H9 (cell line): ENCODE data around the gene MAPK1IP1L. TPM values are rescaled to one million over a fixed set of nuclear protein-coding genes. Genes with fewer than 3 reads are reported as not detected.

ENCODE experiments used
- DNase-seq: peaks from one replicate; pipeline ENCODE4 v3.0.0-alpha.2; 2017
- H2AFZ ChIP-seq: one replicate; pipeline ENCODE4 v1.6.1; 2013; ENCODE audit warnings: mild to moderate bottlenecking, low read length, control low read depth, moderate library complexity
- H2AK5ac ChIP-seq: 2 replicates; pipeline ENCODE4 v1.6.1; 2013; ENCODE audit warnings: low read length, control low read depth, mixed read lengths; ENCODE audit not compliant: insufficient read length
- H2BK120ac ChIP-seq: one replicate; pipeline ENCODE4 v1.6.1; 2013; ENCODE audit warnings: low read depth, mild to moderate bottlenecking, low read length, control low read depth, inconsistent platforms; ENCODE audit not compliant: poor library complexity, severe bottlenecking
- H2BK12ac ChIP-seq: 2 replicates; pipeline ENCODE4 v1.6.1; 2013; ENCODE audit warnings: low read length, control low read depth, mixed read lengths, low read depth; ENCODE audit not compliant: insufficient read length
- H2BK15ac ChIP-seq: 2 replicates; pipeline ENCODE4 v1.6.1; 2013; ENCODE audit warnings: low read depth, low read length, control low read depth
- H2BK20ac ChIP-seq: one replicate; pipeline ENCODE4 v1.6.1; 2013; ENCODE audit warnings: low read depth, mild to moderate bottlenecking, low read length, control low read depth, inconsistent platforms; ENCODE audit not compliant: poor library complexity, severe bottlenecking
- H2BK5ac ChIP-seq: 2 replicates; pipeline ENCODE4 v1.6.1; 2013; ENCODE audit warnings: low read length, control low read depth, mixed read lengths; ENCODE audit not compliant: insufficient read length
- H3K14ac ChIP-seq: 2 replicates; pipeline ENCODE4 v1.6.1; 2013; ENCODE audit warnings: low read length, control low read depth; ENCODE audit not compliant: insufficient read depth
- H3K18ac ChIP-seq: 2 replicates; pipeline ENCODE4 v1.6.1; 2013; ENCODE audit warnings: low read depth, mild to moderate bottlenecking, mixed read lengths, low read length, control low read depth; ENCODE audit not compliant: insufficient read length
- H3K23ac ChIP-seq: 2 replicates; pipeline ENCODE4 v1.6.1; 2013; ENCODE audit warnings: low read length, control low read depth, mixed read lengths, low read depth; ENCODE audit not compliant: insufficient read length
- H3K23me2 ChIP-seq: 2 replicates; pipeline ENCODE4 v1.6.1; 2013; ENCODE audit warnings: low read depth, mild to moderate bottlenecking, mixed read lengths, low read length, control low read depth; ENCODE audit not compliant: insufficient read length, poor library complexity, severe bottlenecking
- H3K27ac ChIP-seq: 2 replicates; pipeline ENCODE4 v1.5.1; 2013; ENCODE audit warnings: low read length, control low read depth, mixed read lengths, low read depth; ENCODE audit not compliant: insufficient read length
- H3K27me3 ChIP-seq: 2 replicates; pipeline ENCODE4 v1.6.1; 2013; ENCODE audit warnings: low read length, control low read depth, inconsistent platforms; ENCODE audit not compliant: insufficient read depth
- H3K4ac ChIP-seq: 2 replicates; pipeline ENCODE4 v1.6.1; 2013; ENCODE audit warnings: low read depth, mild to moderate bottlenecking, control low read depth, inconsistent platforms, low read length, moderate library complexity
- H3K4me1 ChIP-seq: 2 replicates; pipeline ENCODE4 v1.6.1; 2013; ENCODE audit warnings: low read length, control low read depth, inconsistent platforms; ENCODE audit not compliant: insufficient read depth
- H3K4me2 ChIP-seq: 2 replicates; pipeline ENCODE4 v1.6.1; 2013; ENCODE audit warnings: low read length, control low read depth, mixed read lengths; ENCODE audit not compliant: insufficient read length, insufficient read depth
- H3K56ac ChIP-seq: 2 replicates; pipeline ENCODE4 v1.6.1; 2013; ENCODE audit warnings: low read depth, mild to moderate bottlenecking, mixed read lengths, low read length, control low read depth; ENCODE audit not compliant: insufficient read length
- H3K79me1 ChIP-seq: 2 replicates; pipeline ENCODE4 v1.6.1; 2013; ENCODE audit warnings: low read depth, mild to moderate bottlenecking, moderate library complexity, low read length, control low read depth, inconsistent platforms; ENCODE audit not compliant: insufficient read depth, poor library complexity, severe bottlenecking
- H3K79me2 ChIP-seq: 2 replicates; pipeline ENCODE4 v1.6.1; 2013; ENCODE audit warnings: low read length, control low read depth, inconsistent platforms; ENCODE audit not compliant: insufficient read depth
- H3K9ac ChIP-seq: 2 replicates; pipeline ENCODE4 v1.6.1; 2013; ENCODE audit warnings: low read length, control low read depth, mixed read lengths; ENCODE audit not compliant: insufficient read length; ENCODE audit errors: extremely low read depth
- H3K9me3 ChIP-seq: one replicate; pipeline ENCODE4 v1.6.1; 2013; ENCODE audit warnings: low read depth, low read length, inconsistent platforms; ENCODE audit not compliant: control insufficient read depth
- H3T11ph ChIP-seq: one replicate; pipeline ENCODE4 v1.6.1; 2013; ENCODE audit warnings: mild to moderate bottlenecking, low read length, control low read depth, inconsistent platforms
- H4K20me1 ChIP-seq: one replicate; pipeline ENCODE4 v1.6.1; 2013; ENCODE audit not compliant: control insufficient read depth, insufficient read length, insufficient read depth
- H4K5ac ChIP-seq: 2 replicates; pipeline ENCODE4 v1.6.1; 2013; ENCODE audit warnings: low read depth, mild to moderate bottlenecking, mixed read lengths, low read length, control low read depth; ENCODE audit not compliant: insufficient read length
- H4K8ac ChIP-seq: replicated peaks from 2 replicates; pipeline ENCODE4 v1.6.1; 2013; ENCODE audit warnings: low read length, control low read depth, mixed read lengths, low read depth; ENCODE audit not compliant: insufficient read length
- H4K91ac ChIP-seq: 2 replicates; pipeline ENCODE4 v1.6.1; 2013; ENCODE audit warnings: low read depth, mild to moderate bottlenecking, moderate library complexity, mixed read lengths, low read length, control low read depth; ENCODE audit not compliant: insufficient read length
- H3K27ac Mint-ChIP-seq, 3 experiments: 2 replicates in 2 of 3; 3 replicates in 1 of 3; pipeline ENCODE4 v1.8.0; 2020 to 2021; ENCODE audit warnings: mixed read lengths in 3 of 3, mild to moderate bottlenecking in 1 of 3, moderate library complexity in 1 of 3
- H3K27me3 Mint-ChIP-seq: 2 replicates; pipeline ENCODE4 v1.8.0; 2021; ENCODE audit warnings: low read depth, mild to moderate bottlenecking, moderate library complexity, mixed read lengths
- H3K36me3 Mint-ChIP-seq, 3 experiments: 2 replicates in 2 of 3; 3 replicates in 1 of 3; pipeline ENCODE4 v1.8.0; 2020 to 2021; ENCODE audit warnings: low read depth in 3 of 3, mixed read lengths in 3 of 3; ENCODE audit not compliant: insufficient read depth in 1 of 3
- H3K4me1 Mint-ChIP-seq, 2 experiments: 2 replicates each; pipeline ENCODE4 v1.8.0; 2020; ENCODE audit warnings: mixed read lengths in 2 of 2
- H3K4me3 Mint-ChIP-seq, 2 experiments: 2 replicates in 1 of 2; 3 replicates in 1 of 2; pipeline ENCODE4 v1.8.0; 2020 to 2021; ENCODE audit warnings: mild to moderate bottlenecking in 2 of 2, mixed read lengths in 2 of 2, moderate library complexity in 1 of 2
- H3K9me3 Mint-ChIP-seq, 2 experiments: 2 replicates in 1 of 2; 3 replicates in 1 of 2; pipeline ENCODE4 v1.8.0; 2020; ENCODE audit warnings: mild to moderate bottlenecking in 2 of 2, mixed read lengths in 2 of 2, moderate library complexity in 1 of 2
- WGBS: extraction: QIAGEN DNeasy Blood & Tissue Kit; methylation state at CpG from one replicate; pipeline ENCODE4 v1.1.7; 2013; ENCODE audit warnings: missing lambda C conversion rate, low lambda C conversion rate, mixed read lengths; ENCODE audit not compliant: insufficient read length; ENCODE audit errors: extremely low coverage; 5-methylcytosine and 5-hydroxymethylcytosine counted together
- total RNA-seq: library from RNA; stranded (reverse); gene quantifications from 2 replicates; pipeline ENCODE4 v1.2.1, GENCODE V29; 2021
- TF ChIP-seq, protein P1 (sequence below): fragments of 200-600 bp; sonication (generic); conservative IDR thresholded peaks from 3 replicates; pipeline ENCODE4 v1.8.0; 2021; ENCODE audit warnings: antibody characterized with exemption, mild to moderate bottlenecking

The MAPK1IP1L gene
- total RNA-seq, 1 experiment from 2014 or later = 133 TPM

DNA sequence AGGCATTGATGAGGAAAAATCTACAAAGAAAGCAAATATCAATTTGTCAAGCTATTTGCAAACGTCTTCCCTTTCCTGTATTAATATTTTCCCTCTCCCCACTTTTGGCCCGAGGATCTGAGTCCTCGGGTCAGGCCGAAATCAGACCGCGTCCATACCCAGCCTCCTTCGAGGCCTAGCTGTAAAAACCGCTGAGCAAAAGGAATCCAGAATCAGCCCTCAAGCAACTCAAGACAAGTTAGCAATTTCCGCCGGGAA, 353 bp upstream of the MAPK1IP1L start:
- Mint-ChIP-seq H3K27ac (peak overlapping the region; percentile 95 to 99 (median 99)), H3K36me3 (peaks cover 11 to 25% (median 19%) of the 10 kb centered on the region in 3 experiments; a peak in 6 of 7 replicates), H3K4me3 (peak overlapping the region; percentile 86 to 95), H3K9me3 (no peaks in the 10 kb centered on the region; a peak in 1 of 5 replicates), H3K4me1 (peaks cover 29 to 30% of the 10 kb centered on the region in 2 experiments), H3K27me3 (no peaks in the 10 kb centered on the region)
- no peak for DNase-seq
- H3K27ac ChIP-seq = peak overlapping the region; percentile 79
- no CpG with 5 or more reads among the region's 10 CpGs for WGBS
- no peak overlapping the region for H2BK5ac ChIP-seq
- H3K56ac ChIP-seq = no peak overlapping the region
- no peak overlapping the region for H2AK5ac ChIP-seq
- H3K9ac ChIP-seq = peak overlapping the region; percentile 88
- no peak overlapping the region for H3T11ph ChIP-seq
- no peak overlapping the region for H4K5ac ChIP-seq
- H3K23me2 ChIP-seq = peaks cover 10% of the 10 kb centered on the region
- no peaks in the 10 kb centered on the region for H4K20me1 ChIP-seq
- 0 out of 2 replicates have a peak overlapping the region, but pooled peaks have one; percentile 5 for H3K4ac ChIP-seq
- H3K4me1 ChIP-seq = no peaks in the 10 kb centered on the region; the same call in 1 of the 2 replicates
- no peaks in the 10 kb centered on the region for H3K27me3 ChIP-seq
- H2BK20ac ChIP-seq = no peak overlapping the region
- no peak overlapping the region for H2BK15ac ChIP-seq
- H2BK12ac ChIP-seq = no peak overlapping the region
- no peaks in the 10 kb centered on the region for H3K9me3 ChIP-seq
- peaks cover 27% of the 10 kb centered on the region; the same call in 1 of the 2 replicates for H3K79me2 ChIP-seq
- peak overlapping the region; percentile 98 for H2AFZ ChIP-seq
- H2BK120ac ChIP-seq = no peak overlapping the region
- peak overlapping the region; percentile 69 for H3K4me2 ChIP-seq
- no peak overlapping the region for H4K8ac ChIP-seq
- peaks cover 7% of the 10 kb centered on the region for H3K79me1 ChIP-seq
- no peak overlapping the region for H3K23ac ChIP-seq
- peak overlapping the region; percentile 85 for H3K14ac ChIP-seq
- H3K18ac ChIP-seq = peak overlapping the region; percentile 83
- H4K91ac ChIP-seq = no peak overlapping the region
- TF ChIP-seq, protein P1, sequence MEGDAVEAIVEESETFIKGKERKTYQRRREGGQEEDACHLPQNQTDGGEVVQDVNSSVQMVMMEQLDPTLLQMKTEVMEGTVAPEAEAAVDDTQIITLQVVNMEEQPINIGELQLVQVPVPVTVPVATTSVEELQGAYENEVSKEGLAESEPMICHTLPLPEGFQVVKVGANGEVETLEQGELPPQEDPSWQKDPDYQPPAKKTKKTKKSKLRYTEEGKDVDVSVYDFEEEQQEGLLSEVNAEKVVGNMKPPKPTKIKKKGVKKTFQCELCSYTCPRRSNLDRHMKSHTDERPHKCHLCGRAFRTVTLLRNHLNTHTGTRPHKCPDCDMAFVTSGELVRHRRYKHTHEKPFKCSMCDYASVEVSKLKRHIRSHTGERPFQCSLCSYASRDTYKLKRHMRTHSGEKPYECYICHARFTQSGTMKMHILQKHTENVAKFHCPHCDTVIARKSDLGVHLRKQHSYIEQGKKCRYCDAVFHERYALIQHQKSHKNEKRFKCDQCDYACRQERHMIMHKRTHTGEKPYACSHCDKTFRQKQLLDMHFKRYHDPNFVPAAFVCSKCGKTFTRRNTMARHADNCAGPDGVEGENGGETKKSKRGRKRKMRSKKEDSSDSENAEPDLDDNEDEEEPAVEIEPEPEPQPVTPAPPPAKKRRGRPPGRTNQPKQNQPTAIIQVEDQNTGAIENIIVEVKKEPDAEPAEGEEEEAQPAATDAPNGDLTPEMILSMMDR = no peak
